ENCODE results near the gene CPA5.

GRCh38 chr7:130369831-130370550 lies 25.4 kb downstream of the CPA5 start:
- TF ChIP-seq CTCF (IDR thresholded peaks at IDR 0.05) = no peak
- no peak for TF ChIP-seq EZH2 (IDR thresholded peaks at IDR 0.05)
- TF ChIP-seq EZH2phosphoT487 (IDR thresholded peaks at IDR 0.05) = no peak
